G401.6 (cell line): Measurements from ENCODE around the gene STK39.

Experiments
- FAIRE-seq: peaks from 2 replicates; lab custom pipeline; 2012; peaks lifted over from hg19 to GRCh38; lab: Jason Lieb, UNC

The STK39 gene

DNA sequence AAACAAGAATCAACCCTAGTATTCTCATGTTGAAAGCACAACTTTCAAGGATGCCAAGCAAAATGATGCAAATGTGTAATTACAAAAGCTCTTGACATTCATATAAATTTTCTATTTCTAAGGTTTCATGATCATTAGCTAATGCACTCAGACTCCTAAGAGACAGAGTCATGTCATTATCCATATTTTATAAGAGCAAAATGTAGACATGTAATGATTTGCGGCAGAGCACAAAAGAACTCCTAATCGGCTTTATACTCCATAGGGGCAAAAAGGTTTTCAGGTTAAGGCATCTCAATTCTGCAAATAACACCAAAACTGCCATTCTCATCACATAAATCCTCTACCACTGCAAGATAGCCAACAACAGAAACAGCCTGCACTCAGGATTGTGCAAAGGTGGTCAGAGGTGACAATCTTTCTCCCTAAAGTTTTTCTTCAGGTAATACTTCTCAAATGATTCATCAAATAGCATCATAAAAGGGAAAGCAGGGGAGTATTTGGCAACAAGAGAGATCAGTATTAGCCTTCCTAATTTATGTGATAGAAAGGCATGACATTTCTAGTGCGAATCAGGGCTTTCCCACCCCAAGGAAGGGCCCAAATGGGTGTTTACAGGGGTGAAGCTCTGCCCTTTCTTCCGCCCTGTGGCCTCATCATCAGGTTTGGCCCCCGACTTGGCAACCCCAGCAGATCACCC, 64.7 kb downstream of the STK39 start:
- no peak for FAIRE-seq

DNA sequence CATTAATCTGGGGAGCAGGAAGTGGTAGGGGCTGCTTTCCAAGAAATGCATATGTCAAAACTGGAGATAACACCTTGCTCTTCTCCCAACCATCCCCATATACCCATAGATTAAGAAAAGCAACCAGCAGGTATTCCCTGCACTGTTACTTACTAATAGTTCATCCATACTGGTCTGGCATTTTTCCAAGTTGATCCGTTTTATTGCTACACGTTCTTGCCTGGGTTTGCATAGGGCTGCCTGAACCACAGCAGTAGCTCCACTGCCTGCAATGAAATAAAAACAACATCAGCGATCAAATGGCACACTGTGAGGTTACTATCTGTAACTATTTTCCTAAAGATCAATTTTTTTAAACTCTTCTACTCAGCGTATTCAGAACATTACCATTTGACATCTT, 65.6 kb downstream of the STK39 start:
- no peak for FAIRE-seq

DNA sequence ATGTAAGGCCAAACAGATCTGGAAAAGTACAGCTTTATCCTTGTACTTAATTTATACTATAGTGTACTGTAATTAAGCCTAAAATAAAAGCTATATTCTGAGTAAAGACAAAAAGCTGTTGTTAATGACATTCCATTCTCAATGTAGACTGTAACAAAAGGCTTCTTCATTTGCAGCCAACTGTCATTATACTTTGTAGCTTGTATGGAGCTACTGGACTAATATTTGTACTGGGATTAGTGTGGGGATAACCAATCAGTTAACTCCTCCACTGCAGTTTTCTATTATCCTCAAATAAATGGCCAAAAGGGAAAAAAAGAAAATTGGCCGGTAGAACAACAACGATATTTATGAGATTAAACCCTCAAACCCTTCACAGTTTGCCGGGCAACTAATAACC, 66.5 kb downstream of the STK39 start:
- FAIRE-seq = no peak

GRCh38 chr2:168180483-168180882, 66.9 kb downstream of the STK39 start:
- no peak for FAIRE-seq

GRCh38 chr2:168179592-168179991, 67.8 kb downstream of the STK39 start:
- no peak for FAIRE-seq

- no peak for FAIRE-seq
Measured at GRCh38 chr2:168178520-168179324, 68.7 kb downstream of the STK39 start.

- FAIRE-seq = no peak
Measured at GRCh38 chr2:168176402-168176801, 71.0 kb downstream of the STK39 start.

DNA sequence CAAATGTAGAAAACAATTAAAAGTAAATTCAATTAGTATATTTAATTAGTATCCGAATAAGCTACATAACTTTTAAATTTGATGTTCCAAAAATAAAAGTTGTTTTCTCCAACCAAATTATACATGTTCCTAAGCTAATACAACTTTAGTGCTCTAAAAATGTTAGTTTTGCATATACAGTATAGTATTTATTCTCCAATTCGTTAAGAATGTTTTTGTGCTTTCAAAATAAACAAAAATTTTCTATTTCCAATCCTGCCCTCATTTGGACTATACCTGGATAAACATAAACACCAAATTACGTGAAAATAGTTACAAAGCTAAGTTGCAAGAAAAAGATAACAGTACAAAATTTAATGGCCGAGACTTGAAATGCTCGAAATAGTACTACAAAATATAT, 71.9 kb downstream of the STK39 start:
- FAIRE-seq = no peak

- no peak for FAIRE-seq
Measured at GRCh38 chr2:168174756-168175155, 72.6 kb downstream of the STK39 start.

DNA sequence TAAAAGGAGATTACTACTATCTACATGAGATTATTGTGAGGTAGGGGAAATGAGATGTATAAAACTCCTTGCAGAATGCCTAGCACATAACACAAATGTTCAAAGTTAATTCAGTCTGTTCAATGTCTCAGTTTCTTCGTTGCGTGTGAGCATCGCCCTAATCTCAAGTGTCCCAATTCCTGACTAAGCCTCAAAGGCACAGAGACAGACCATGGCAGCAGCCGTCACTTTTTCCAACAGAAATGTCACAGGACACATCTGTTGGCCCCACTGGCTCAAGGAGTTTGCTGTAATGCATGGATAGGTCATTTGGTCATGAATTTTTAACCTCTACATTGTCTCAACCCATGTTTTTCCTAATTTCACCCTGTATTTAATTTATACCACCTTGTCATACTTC, 75.3 kb downstream of the STK39 start:
- no peak for FAIRE-seq

GRCh38 chr2:168171059-168171762, 76.2 kb downstream of the STK39 start:
- FAIRE-seq = no peak

DNA sequence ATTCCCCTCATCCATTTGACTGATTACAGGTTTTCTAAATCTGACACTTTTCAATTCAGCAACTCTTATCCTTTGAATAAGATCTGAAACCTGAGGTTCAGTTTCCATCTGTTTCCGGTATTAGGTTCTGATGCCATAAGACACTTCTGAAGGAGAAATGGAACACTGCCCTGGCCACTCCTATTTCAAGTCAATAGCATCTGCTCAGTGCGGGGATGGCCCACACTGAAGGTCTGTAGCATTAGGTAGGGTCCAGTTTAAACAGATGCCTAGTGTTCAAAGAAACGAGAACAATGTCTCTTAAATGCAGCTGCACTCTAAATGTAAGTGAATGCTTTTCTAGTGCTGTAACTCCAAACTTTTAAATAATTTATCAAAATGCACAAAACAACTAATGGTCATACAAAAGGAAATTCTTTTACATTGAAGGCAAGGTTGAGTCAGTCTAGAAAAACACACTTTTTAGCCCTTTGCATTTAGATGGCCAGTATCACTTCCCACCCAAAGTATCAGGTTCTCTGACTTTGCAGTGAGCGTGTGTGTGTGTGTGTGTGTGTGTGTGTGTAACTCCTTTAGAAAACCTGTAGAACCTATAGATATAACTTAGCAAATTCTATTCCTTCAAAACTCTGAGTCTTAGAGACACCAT, 78.2 kb downstream of the STK39 start:
- FAIRE-seq = no peak

DNA sequence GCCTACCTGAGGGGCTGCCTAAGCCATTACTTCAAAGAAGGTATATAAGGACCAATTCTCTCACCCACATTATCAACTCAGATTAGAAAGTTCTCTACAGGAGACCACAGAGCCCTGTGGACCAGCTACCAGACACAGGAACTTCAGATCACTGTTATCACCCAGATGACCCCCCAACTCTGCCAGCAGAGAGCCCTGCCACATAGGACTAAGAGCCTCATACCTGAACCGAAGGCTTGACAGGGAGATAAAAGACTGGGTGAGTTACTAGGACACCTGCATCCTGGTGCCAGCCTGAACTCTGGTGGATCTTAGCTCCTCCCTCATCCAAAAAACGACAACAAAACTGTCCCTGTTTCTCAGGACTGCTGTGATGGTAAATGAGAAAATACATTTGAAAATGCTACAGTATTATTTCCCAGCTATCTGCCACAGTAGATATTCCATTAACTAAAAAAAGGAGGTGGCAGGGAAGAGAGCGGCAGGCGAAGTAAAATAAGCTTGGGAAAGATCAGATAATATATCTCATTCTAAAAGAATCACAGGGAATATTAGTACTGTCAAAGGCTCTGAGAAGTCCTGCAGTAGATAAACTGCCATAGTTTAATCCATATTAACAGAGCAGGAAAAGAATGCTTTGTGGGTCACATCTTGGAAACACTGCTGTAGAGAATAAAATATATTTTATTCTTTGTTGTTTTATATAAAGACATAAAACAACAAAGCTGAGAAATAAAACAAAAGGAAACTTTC, 79.7 kb downstream of the STK39 start:
- no peak for FAIRE-seq

GRCh38 chr2:168166902-168167510, 80.4 kb downstream of the STK39 start:
- FAIRE-seq = no peak

- no peak for FAIRE-seq
Measured at GRCh38 chr2:168165985-168166901, 81.2 kb downstream of the STK39 start.

DNA sequence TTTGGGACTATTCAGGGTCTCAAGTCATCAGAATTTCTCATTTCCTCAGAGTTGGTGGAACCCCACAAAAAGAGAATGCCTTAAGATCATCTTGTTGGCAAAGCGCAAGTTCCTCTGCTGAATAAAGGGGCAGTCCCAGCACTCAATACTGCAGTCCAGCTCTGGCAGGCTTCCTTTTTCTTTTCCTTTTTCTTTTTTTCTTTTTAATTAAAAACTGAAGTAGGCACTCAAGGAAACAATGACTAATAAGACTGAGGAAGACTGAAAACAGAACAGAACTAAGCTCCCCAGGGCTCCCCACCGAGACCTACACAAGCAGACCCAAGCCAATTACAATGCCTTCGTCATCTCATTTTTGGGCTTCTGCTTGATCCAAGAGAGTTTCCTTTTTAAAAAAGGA, 82.0 kb downstream of the STK39 start:
- no peak for FAIRE-seq

DNA sequence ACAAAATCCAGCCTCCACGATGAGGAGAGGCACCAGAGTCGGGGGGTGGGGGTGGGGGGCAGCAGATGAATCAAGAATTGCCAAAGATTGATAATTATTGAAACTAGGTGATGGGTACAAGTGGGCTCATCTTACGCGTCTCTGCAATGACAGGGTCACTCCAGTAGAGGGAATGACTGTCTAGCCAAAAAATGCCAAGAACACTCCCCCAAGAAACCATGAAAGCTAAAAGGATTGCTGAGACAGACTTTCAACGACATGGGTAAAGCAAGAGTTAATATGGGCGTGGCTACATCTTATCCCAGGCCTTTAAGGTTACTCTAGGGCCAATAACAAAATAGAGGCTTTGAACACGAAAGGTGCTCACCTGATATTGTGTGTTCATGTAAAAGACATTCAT, 86.5 kb downstream of the STK39 start:
- no peak for FAIRE-seq

- no peak for FAIRE-seq
Measured at GRCh38 chr2:168159754-168160585, 87.4 kb downstream of the STK39 start.

- FAIRE-seq = no peak
Measured at GRCh38 chr2:168158586-168158985, 88.8 kb downstream of the STK39 start.

- FAIRE-seq = no peak
Measured at GRCh38 chr2:168157926-168158325, 89.5 kb downstream of the STK39 start.
